ENCODE data around the gene ODC1.

GRCh38 chr2:10424916-10425505 is 23.1 kb downstream of the ODC1 start:
- no peak for TF ChIP-seq CTCF (IDR thresholded peaks at IDR 0.05)
- no peak for TF ChIP-seq POLR2A (IDR thresholded peaks at IDR 0.05)
- TF ChIP-seq POLR2AphosphoS5 (IDR thresholded peaks at IDR 0.05): no peak
